Heart left ventricle (tissue), 13 donors: ENCODE data around the gene DDX25.
A peak's percentile ranks its signal among the peaks of the same experiment; 100 is the strongest.

Experiments
- POLR2A ChIP-seq, 2 donors: fragments of 450-650 bp; IDR thresholded peaks; one replicate each; pipeline ENCODE4 v1.6.1; 2017; ENCODE audit warnings: antibody characterized with exemption in 2 of 2, mild to moderate bottlenecking in 2 of 2, moderate library complexity in 2 of 2
- TF ChIP-seq, protein P1 (sequence below), 12 donors: fragments of 200-600 bp; sonication (generic) in 4 of 12; IDR thresholded peaks; one replicate each; pipeline versions ENCODE4 v1.5.0 to v1.8.0; 2018 to 2022; ENCODE audit warnings: antibody characterized with exemption in 12 of 12, mild to moderate bottlenecking in 5 of 12
- donor health status: ischemic (EF 13 %, LVEDD 7.1; RV severe dilation, severe dysfunction).
- donor health status: DM: no; HTN: yes; CAD: no.
- donor health status: DM: no; HTN: no; CAD: no.
- donor health status: ischemic (EF 25% LVEDD 6.9; RV normal size, moderate dysfunction).
- donor health status: ischemic (EF 25% LVEDD 5.7; RV mildly dilated, moderate dysfunction).
- donor health status: ischemic (EF 35%, LVEDD 5.7; RV mildly dilated, moderate dysfunction).
- donor health status: nonischemic (EF 11% LVEDD 7.7; RV severe dilation, severe dysfunction).
- donor health status: DM: yes; HTN: yes; CAD: no.
- donor health status: PGD.
- donor health status: ischemic (EF 29% LVEDD 5.4; RV normal size, mild dysfunction).
- donor health status: nonischemic (EF 23%, LVEDD 6.1; RV moderate dilation, normal function).

DNA sequence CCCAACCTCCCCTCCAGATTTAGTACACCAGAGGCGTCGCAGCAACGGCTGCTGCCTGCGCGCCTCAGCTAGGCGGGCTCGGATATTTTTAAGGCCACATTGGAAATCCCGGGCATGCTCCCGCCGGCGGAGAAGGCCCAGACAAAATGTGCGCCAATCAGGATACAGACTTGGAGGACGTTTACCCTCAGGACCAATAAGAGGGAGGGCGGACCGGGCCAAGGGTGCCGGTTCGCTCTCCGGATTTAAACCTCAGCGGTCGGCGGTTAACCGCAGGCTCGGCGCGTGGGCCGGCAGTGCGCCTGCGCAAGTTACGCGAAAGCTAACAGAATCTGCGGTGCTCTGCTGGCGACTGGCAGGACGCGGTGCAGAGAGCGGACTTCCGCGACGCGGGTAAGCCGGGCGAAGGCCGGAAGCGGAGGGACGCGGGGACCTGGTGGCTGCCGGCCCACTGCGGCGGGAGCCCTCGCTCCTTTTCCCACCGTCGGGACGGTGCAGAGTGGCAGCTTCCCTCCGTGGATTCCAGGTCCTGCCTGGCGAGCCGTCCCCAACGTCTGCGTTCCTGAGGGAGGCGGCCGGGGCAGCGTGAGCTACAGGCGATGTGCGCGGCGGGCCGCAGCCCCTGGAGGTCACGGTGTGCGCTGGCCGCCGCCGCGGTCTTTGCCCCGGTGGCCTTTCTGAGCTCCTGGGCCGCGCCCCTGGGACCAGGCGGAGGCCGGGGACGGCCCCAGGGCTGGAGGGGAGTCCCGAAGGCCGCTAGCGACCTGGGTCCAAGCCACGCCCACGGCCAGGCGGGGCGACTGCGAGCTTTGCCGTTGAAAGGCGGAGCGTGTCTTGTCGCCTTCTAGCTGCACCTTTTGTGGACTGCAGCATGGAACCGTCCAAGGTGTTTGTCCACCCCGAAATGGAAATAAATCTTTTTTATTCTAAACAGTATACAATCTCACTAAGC lies 16.7 kb upstream of the DDX25 start, which contains the start of gene HYLS1:
- TF ChIP-seq POLR2A (IDR thresholded peaks at IDR 0.05): peak in 1 of 2 donors; percentile 78
- TF ChIP-seq, protein P1, sequence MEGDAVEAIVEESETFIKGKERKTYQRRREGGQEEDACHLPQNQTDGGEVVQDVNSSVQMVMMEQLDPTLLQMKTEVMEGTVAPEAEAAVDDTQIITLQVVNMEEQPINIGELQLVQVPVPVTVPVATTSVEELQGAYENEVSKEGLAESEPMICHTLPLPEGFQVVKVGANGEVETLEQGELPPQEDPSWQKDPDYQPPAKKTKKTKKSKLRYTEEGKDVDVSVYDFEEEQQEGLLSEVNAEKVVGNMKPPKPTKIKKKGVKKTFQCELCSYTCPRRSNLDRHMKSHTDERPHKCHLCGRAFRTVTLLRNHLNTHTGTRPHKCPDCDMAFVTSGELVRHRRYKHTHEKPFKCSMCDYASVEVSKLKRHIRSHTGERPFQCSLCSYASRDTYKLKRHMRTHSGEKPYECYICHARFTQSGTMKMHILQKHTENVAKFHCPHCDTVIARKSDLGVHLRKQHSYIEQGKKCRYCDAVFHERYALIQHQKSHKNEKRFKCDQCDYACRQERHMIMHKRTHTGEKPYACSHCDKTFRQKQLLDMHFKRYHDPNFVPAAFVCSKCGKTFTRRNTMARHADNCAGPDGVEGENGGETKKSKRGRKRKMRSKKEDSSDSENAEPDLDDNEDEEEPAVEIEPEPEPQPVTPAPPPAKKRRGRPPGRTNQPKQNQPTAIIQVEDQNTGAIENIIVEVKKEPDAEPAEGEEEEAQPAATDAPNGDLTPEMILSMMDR (IDR thresholded peaks at IDR 0.05): peak in 9 of 12 donors; percentile 15 to 63 (median 34)
